Astrocyte (in vitro differentiated cells and primary cell): ENCODE data around the gene IVL.

Experiments used
- EZH2 ChIP-seq: IDR thresholded peaks from 2 replicates; pipeline ENCODE4 v1.6.1; 2012; ENCODE audit warnings: mild to moderate bottlenecking, low read length, inconsistent platforms; ENCODE audit not compliant: insufficient read depth
- TF ChIP-seq, protein P1 (sequence below): IDR thresholded peaks from 2 replicates; pipeline ENCODE4 v1.5.1; 2011; ENCODE audit warnings: low read depth, mild to moderate bottlenecking, inconsistent platforms, low read length, moderate library complexity; ENCODE audit not compliant: insufficient read depth

- TF ChIP-seq, protein P1, sequence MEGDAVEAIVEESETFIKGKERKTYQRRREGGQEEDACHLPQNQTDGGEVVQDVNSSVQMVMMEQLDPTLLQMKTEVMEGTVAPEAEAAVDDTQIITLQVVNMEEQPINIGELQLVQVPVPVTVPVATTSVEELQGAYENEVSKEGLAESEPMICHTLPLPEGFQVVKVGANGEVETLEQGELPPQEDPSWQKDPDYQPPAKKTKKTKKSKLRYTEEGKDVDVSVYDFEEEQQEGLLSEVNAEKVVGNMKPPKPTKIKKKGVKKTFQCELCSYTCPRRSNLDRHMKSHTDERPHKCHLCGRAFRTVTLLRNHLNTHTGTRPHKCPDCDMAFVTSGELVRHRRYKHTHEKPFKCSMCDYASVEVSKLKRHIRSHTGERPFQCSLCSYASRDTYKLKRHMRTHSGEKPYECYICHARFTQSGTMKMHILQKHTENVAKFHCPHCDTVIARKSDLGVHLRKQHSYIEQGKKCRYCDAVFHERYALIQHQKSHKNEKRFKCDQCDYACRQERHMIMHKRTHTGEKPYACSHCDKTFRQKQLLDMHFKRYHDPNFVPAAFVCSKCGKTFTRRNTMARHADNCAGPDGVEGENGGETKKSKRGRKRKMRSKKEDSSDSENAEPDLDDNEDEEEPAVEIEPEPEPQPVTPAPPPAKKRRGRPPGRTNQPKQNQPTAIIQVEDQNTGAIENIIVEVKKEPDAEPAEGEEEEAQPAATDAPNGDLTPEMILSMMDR: no peak
- TF ChIP-seq EZH2: no peak
Measured at GRCh38 chr1:152860129-152860528, 48.2 kb upstream of the IVL start.
